Adrenal gland (tissue), 19 donors: Measurements from ENCODE around the gene ABCD3. TPM values are rescaled to one million over a fixed set of nuclear protein-coding genes. Genes with fewer than 3 reads are reported as not detected.
"Not testable (repeated sequence)": the region's sequence is repeated elsewhere in the genome, so short reads cannot be mapped to it uniquely, and the experiment has no call there.

Experiments used
- DNase-seq, 7 donors: peaks; one replicate each; pipeline ENCODE4 v3.0.0-alpha.2; 2019 to 2020
- H3K27ac ChIP-seq, 5 donors: fragments of 200-600 bp; sonication (generic) in 4 of 5; 1 replicate in 3 of 5; 2 replicates in 2 of 5; pipeline versions ENCODE4 v1.5.1 to v1.8.0; 2016 to 2020; ENCODE audit warnings: mild to moderate bottlenecking in 1 of 5
- H3K27me3 ChIP-seq: fragments of 200-600 bp; 2 replicates; pipeline ENCODE4 v1.8.0; 2021
- H3K36me3 ChIP-seq, 2 donors: fragments of 200-600 bp; replicated peaks in 1 of 2; 1 replicate in 1 of 2; 2 replicates in 1 of 2; pipeline versions ENCODE4 v1.5.1 to v1.8.0; 2018 to 2022
- H3K4me1 ChIP-seq, 2 donors: fragments of 200-600 bp; replicated peaks in 1 of 2; 1 replicate in 1 of 2; 2 replicates in 1 of 2; pipeline versions ENCODE4 v1.5.1 to v1.8.0; 2018 to 2021
- H3K4me3 ChIP-seq, 4 donors: fragments of 200-600 bp; sonication (generic) in 3 of 4; one replicate each; pipeline ENCODE4 v1.5.1; 2016 to 2018
- H3K9me3 ChIP-seq, 3 donors: fragments of 200-600 bp; sonication (generic) in 1 of 3; replicated peaks in 1 of 3; 1 replicate in 2 of 3; 2 replicates in 1 of 3; pipeline versions ENCODE4 v1.5.1 to v1.8.0; 2016 to 2021
- CTCF ChIP-seq, 6 experiments: fragments of 450-650 bp in 4 of 6; fragments of 200-600 bp in 2 of 6; sonication (generic) in 1 of 6; IDR thresholded peaks; 1 replicate in 5 of 6; 2 replicates in 1 of 6; pipeline versions ENCODE4 v1.5.1 to v1.8.0; 2016 to 2021; ENCODE audit warnings: antibody characterized with exemption in 6 of 6, mild to moderate bottlenecking in 2 of 6, moderate library complexity in 1 of 6
- POLR2A ChIP-seq, 2 donors: fragments of 450-650 bp; IDR thresholded peaks; one replicate each; pipeline ENCODE4 v1.6.1; 2017; ENCODE audit warnings: antibody characterized with exemption in 2 of 2, mild to moderate bottlenecking in 2 of 2, moderate library complexity in 1 of 2
- WGBS, 4 donors: extraction: QIAGEN DNeasy Blood & Tissue Kit in 2 of 4; methylation state at CpG; one replicate each; pipeline versions ENCODE4 v1.1.5 to v1.1.7; 2013 to 2017; 5-methylcytosine and 5-hydroxymethylcytosine counted together
- intact Hi-C, 2 donors: fragments of 100-400 bp; cut with DNase I; formaldehyde crosslinking; loops; one replicate each; pipeline versions ENCODE4 v1.14.1 to v1.15.0; 2022 to 2023
- long read RNA-seq, 10 donors: library from polyadenylated mRNA in 3 of 10; unstranded in 2 of 10; stranded (forward) in 1 of 10; transcript quantifications; one replicate each; pipeline ENCODE4 v2.0.0 and lab custom pipeline, GENCODE V29; 2021 to 2026
- polyA plus RNA-seq, 3 donors: library from polyadenylated mRNA; stranded (reverse); fragments of 200-250 nt in 2 of 3; fragments of 350-450 nt in 1 of 3; fragmentation: Illumina TruSeq in 1 of 3; extraction: RNeasy Lipid Tissue Mini Kit (QIAGEN cat#74804) in 1 of 3; gene quantifications; one replicate each; pipeline ENCODE4 v1.2.3, GENCODE V29; 2013 to 2014
- total RNA-seq, 9 donors: library from RNA; depleted of rRNA in 4 of 9; stranded (reverse); fragments of >200 nt in 4 of 9; fragments of 120-200 nt in 1 of 9; fragmentation: NEBNext Ultra II Directional in 1 of 9; extraction: Animal tissue kit (Norgen Biotek cat#: 25700) in 1 of 9; gene quantifications; one replicate each; pipeline versions ENCODE4 v1.1.0 to v1.2.4, GENCODE V29; 2013 to 2023
- donor health status: healthy with polysubstance abuse.
- donor health status: Bipolar disorder and iron deficiency.
- donor health status: DM: yes; HTN: yes; CAD: no.
- donor health status: DM: no; HTN: no; CAD: no.
- donor health status: DM: no; HTN: no; CAD: no.
- donor health status: DM: yes; HTN: yes; CAD: no.

ABCD3 gene
- total RNA-seq (10 to 100 TPM; 19.1 to 58.3 (median 39.6) TPM), polyA plus RNA-seq (10 to 100 TPM; 11.2 to 69.6 (median 15.2) TPM)
- long read RNA-seq, donor 1, partial matches to known transcripts, result 9 of 16 reads
- long read RNA-seq, donor 1, other reads (novel, unspliced or antisense), result 0 of 16 reads
- long read RNA-seq, donor 2, transcript ABCD3-202 (23 exons, 3,538 nt), result major isoform, 9 of 27 reads
- long read RNA-seq, donor 2, partial matches to known transcripts, result 17 of 27 reads
- long read RNA-seq, donor 2, other reads (novel, unspliced or antisense), result 0 of 27 reads
- long read RNA-seq, donor 3, transcript ABCD3-202 (23 exons, 3,538 nt), result major isoform, 5 of 36 reads
- long read RNA-seq, donor 3, partial matches to known transcripts, result 29 of 36 reads
- long read RNA-seq, donor 3, other reads (novel, unspliced or antisense), result 0 of 36 reads
- long read RNA-seq, donor 4, transcript ABCD3-202 (23 exons, 3,538 nt), result major isoform, 5 of 13 reads
- long read RNA-seq, donor 4, partial matches to known transcripts, result 8 of 13 reads
- long read RNA-seq, donor 4, other reads (novel, unspliced or antisense), result 0 of 13 reads
- long read RNA-seq, donor 5, transcript ABCD3-202 (23 exons, 3,538 nt), result major isoform, 64 of 81 reads
- long read RNA-seq, donor 5, partial matches to known transcripts, result 5 of 81 reads
- long read RNA-seq, donor 5, other reads (novel, unspliced or antisense), result 12 of 81 reads
- long read RNA-seq, donor 6, partial matches to known transcripts, result 5 of 9 reads
- long read RNA-seq, donor 6, other reads (novel, unspliced or antisense), result 0 of 9 reads
- long read RNA-seq, donor 7, partial matches to known transcripts, result 0 of 3 reads
- long read RNA-seq, donor 7, other reads (novel, unspliced or antisense), result 0 of 3 reads
- long read RNA-seq, donor 8, transcript ABCD3-202 (23 exons, 3,538 nt), result major isoform, 9 of 19 reads
- long read RNA-seq, donor 8, partial matches to known transcripts, result 9 of 19 reads
- long read RNA-seq, donor 8, other reads (novel, unspliced or antisense), result 0 of 19 reads
- long read RNA-seq, donor 9, partial matches to known transcripts, result 8 of 10 reads
- long read RNA-seq, donor 9, other reads (novel, unspliced or antisense), result 0 of 10 reads
- long read RNA-seq, donor 10, partial matches to known transcripts, result 0 of 2 reads
- long read RNA-seq, donor 10, other reads (novel, unspliced or antisense), result 0 of 2 reads

- WGBS, 4 donors, result 0 to 2% (median 1%) methylated on average over 11 to 84 of the region's 84 CpGs
- intact Hi-C loops, result no loop called here
- H3K4me1 ChIP-seq, result peaks cover 9 to 42% of the 10 kb centered on the region in 2 donors
These were observed at the start of gene ABCD3 for GRCh38 chr1:94417978-94418663. Gene ABCD3 (plus strand): TSS chr1:94418389. CDS start chr1:94418479, 90 bp downstream.

GRCh38 chr1:94372771-94373170, 45.4 kb upstream of the ABCD3 start:
- H3K9me3 ChIP-seq, H3K4me1 ChIP-seq, H3K27ac ChIP-seq, intact Hi-C loops, DNase-seq, H3K36me3 ChIP-seq, H3K27me3 ChIP-seq, H3K4me3 ChIP-seq: not testable (repeated sequence)

More at GRCh38 chr1:94417978-94418663, at the start of gene ABCD3:
- Histone ChIP-seq H3K27ac (peak within 1 kb of the TSS; percentile 76 to 96 (median 95)), H3K27me3 (no peaks in the 10 kb centered on the region), H3K4me3 (peak within 1 kb of the TSS; percentile 1 to 96 (median 84)), H3K9me3 (no peaks in the 10 kb centered on the region), H3K36me3 (no peaks in the 10 kb centered on the region)
- TF ChIP-seq POLR2A (IDR thresholded peaks at IDR 0.05) (peak; percentile 71 to 94), CTCF (IDR thresholded peaks at IDR 0.05) (no peak)
- peak; percentile 96 to 99 (median 97) for DNase-seq

- H3K27ac ChIP-seq, H3K36me3 ChIP-seq, H3K9me3 ChIP-seq, intact Hi-C loops, H3K27me3 ChIP-seq, DNase-seq, H3K4me3 ChIP-seq, H3K4me1 ChIP-seq: not testable (repeated sequence)
- WGBS, 4 donors, result 38 to 69% (median 52%) methylated on average over 2 of the region's 2 CpGs
These were observed 44.9 kb upstream of the ABCD3 start for GRCh38 chr1:94373311-94373710.

- H3K4me1 ChIP-seq, intact Hi-C loops: not testable (repeated sequence)
- WGBS, 4 donors, result 50 to 64% (median 59%) methylated on average over 7 of the region's 7 CpGs
These were observed 42.5 kb upstream of the ABCD3 start for GRCh38 chr1:94375666-94376065.

GRCh38 chr1:94378493-94378892, 39.7 kb upstream of the ABCD3 start:
- DNase-seq, H3K27ac ChIP-seq, H3K9me3 ChIP-seq, intact Hi-C loops, H3K4me1 ChIP-seq, H3K4me3 ChIP-seq, H3K36me3 ChIP-seq, H3K27me3 ChIP-seq: not testable (repeated sequence)
- WGBS, 4 donors, result 53 to 69% (median 68%) methylated on average over 2 of the region's 2 CpGs

More at GRCh38 chr1:94375666-94376065, 42.5 kb upstream of the ABCD3 start:
- DNase-seq, result peak in 6 of 7 donors; percentile 33 to 64 (median 44)
- not testable (repeated sequence) for H3K36me3 ChIP-seq, H3K4me3 ChIP-seq, H3K27me3 ChIP-seq, H3K9me3 ChIP-seq
- H3K27ac ChIP-seq, result peak overlapping the region in 3 of 5 donors; percentile 19 to 72 (median 40)
